Smooth muscle cell (in vitro differentiated cells): ENCODE measurements around the gene AMDHD1. TPM values are rescaled to one million over a fixed set of nuclear protein-coding genes. Genes with fewer than 3 reads are reported as not detected.

Source experiments
- DNase-seq: peaks from one replicate; lab custom pipeline; 2025; ENCODE audit not compliant: unreplicated experiment; lab: John Stamatoyannopoulos, UW
- H2AFZ ChIP-seq: fragments of 200-600 bp; sonication (generic); 2 replicates; pipeline ENCODE4 v1.6.0; 2016; ENCODE audit warnings: antibody characterized with exemption, low read depth, mild to moderate bottlenecking
- H3F3A ChIP-seq: fragments of 200-600 bp; sonication (generic); 2 replicates; pipeline ENCODE4 v1.6.0; 2017; ENCODE audit warnings: antibody characterized with exemption, low read depth
- H3K27ac ChIP-seq: fragments of 200-600 bp; sonication (generic); 2 replicates; pipeline ENCODE4 v1.5.1; 2016; ENCODE audit warnings: low read depth, mild to moderate bottlenecking
- H3K27me3 ChIP-seq: fragments of 200-600 bp; sonication (generic); 2 replicates; pipeline ENCODE4 v1.6.1; 2016; ENCODE audit warnings: low read depth, mild to moderate bottlenecking
- H3K36me3 ChIP-seq: fragments of 200-600 bp; sonication (generic); 2 replicates; pipeline ENCODE4 v1.5.1; 2016; ENCODE audit warnings: low read depth
- H3K4me1 ChIP-seq: fragments of 200-600 bp; sonication (generic); 2 replicates; pipeline ENCODE4 v1.5.1; 2016; ENCODE audit warnings: low read depth
- H3K4me2 ChIP-seq: fragments of 200-600 bp; sonication (generic); 2 replicates; pipeline ENCODE4 v1.6.0; 2016; ENCODE audit warnings: mild to moderate bottlenecking
- H3K4me3 ChIP-seq: fragments of 200-600 bp; sonication (generic); 2 replicates; pipeline ENCODE4 v1.5.1; 2016; ENCODE audit warnings: mild to moderate bottlenecking
- H3K79me2 ChIP-seq: fragments of 200-600 bp; sonication (generic); 2 replicates; pipeline ENCODE4 v1.6.0; 2016; ENCODE audit warnings: low read depth, mild to moderate bottlenecking
- H3K9ac ChIP-seq: fragments of 200-600 bp; sonication (generic); 2 replicates; pipeline ENCODE4 v1.6.0; 2016; ENCODE audit warnings: low read depth
- H3K9me3 ChIP-seq: fragments of 200-600 bp; sonication (generic); replicated peaks from 2 replicates; pipeline ENCODE4 v1.5.1; 2016; ENCODE audit warnings: low read depth
- H4K20me1 ChIP-seq: fragments of 200-600 bp; sonication (generic); 2 replicates; pipeline ENCODE4 v1.6.0; 2016; ENCODE audit warnings: low read depth
- CTCF ChIP-seq: fragments of 200-600 bp; sonication (generic); IDR thresholded peaks from 2 replicates; pipeline ENCODE4 v1.5.1; 2017; ENCODE audit warnings: borderline replicate concordance, mild to moderate bottlenecking, antibody characterized with exemption; ENCODE audit not compliant: insufficient read depth, poor library complexity, severe bottlenecking
- WGBS: methylation state at CpG from one replicate; pipeline ENCODE4 v1.1.7; 2016; ENCODE audit warnings: low lambda C conversion rate; 5-methylcytosine and 5-hydroxymethylcytosine counted together
- polyA plus RNA-seq: library from polyadenylated mRNA; unstranded; fragments of >200 nt; fragmentation: Nextera tagmentation; extraction: Ambion mirVana; gene quantifications from 2 replicates; pipeline ENCODE4 v1.2.1, GENCODE V29; 2016
- total RNA-seq: library from RNA; depleted of rRNA; stranded (reverse); fragments of >200 nt; gene quantifications from 2 replicates; pipeline ENCODE4 v1.2.3, GENCODE V29; 2014

Gene AMDHD1
- total and polyA plus RNA-seq, 2 experiments from 2014 or later = 0.18 to 0.25 TPM

GRCh38 chr12:95993907-95994306 is 50.8 kb downstream of the AMDHD1 start:
- Histone ChIP-seq H3K9me3 (no peaks in the 10 kb centered on the region), H3K9ac (no peak overlapping the region), H3K4me3 (no peak overlapping the region), H3K4me2 (no peak overlapping the region), H3K79me2 (no peaks in the 10 kb centered on the region), H4K20me1 (no peaks in the 10 kb centered on the region), H3K27me3 (no peaks in the 10 kb centered on the region), H3K27ac (no peak overlapping the region), H3F3A (no peaks in the 10 kb centered on the region), H2AFZ (no peak overlapping the region), H3K4me1 (no peaks in the 10 kb centered on the region), H3K36me3 (no peaks in the 10 kb centered on the region)
- WGBS = 98% methylated on average over 7 of the region's 7 CpGs
- no peak for DNase-seq
- no peak for TF ChIP-seq CTCF

GRCh38 chr12:95994476-95994875 is 51.3 kb downstream of the AMDHD1 start:
- Histone ChIP-seq H3K36me3 (no peaks in the 10 kb centered on the region), H2AFZ (no peak overlapping the region), H3K79me2 (no peaks in the 10 kb centered on the region), H3K27ac (no peak overlapping the region), H3K4me1 (no peaks in the 10 kb centered on the region), H3K9me3 (no peaks in the 10 kb centered on the region), H3K9ac (no peak overlapping the region), H3F3A (no peaks in the 10 kb centered on the region), H3K4me2 (no peak overlapping the region), H4K20me1 (no peaks in the 10 kb centered on the region), H3K4me3 (no peak overlapping the region), H3K27me3 (no peaks in the 10 kb centered on the region)
- TF ChIP-seq CTCF = no peak
- no peak for DNase-seq
- 67% methylated on average over 5 of the region's 5 CpGs for WGBS

GRCh38 chr12:95995238-95996031 is 52.3 kb downstream of the AMDHD1 start:
- Histone ChIP-seq H3K9ac (no peak overlapping the region), H3K4me2 (no peak overlapping the region), H3F3A (no peaks in the 10 kb centered on the region), H2AFZ (no peak overlapping the region), H3K9me3 (no peaks in the 10 kb centered on the region), H3K4me3 (no peak overlapping the region), H3K27me3 (no peaks in the 10 kb centered on the region), H4K20me1 (no peaks in the 10 kb centered on the region), H3K4me1 (no peaks in the 10 kb centered on the region), H3K27ac (no peak overlapping the region), H3K79me2 (no peaks in the 10 kb centered on the region), H3K36me3 (no peaks in the 10 kb centered on the region)
- WGBS = 94% methylated on average over 29 of the region's 29 CpGs
- TF ChIP-seq CTCF = no peak
- DNase-seq = no peak
